Activated CD4-positive, CD25-positive, alpha-beta regulatory T cell treated with anti-CD3 and anti-CD28 coated beads, Interleukin-2, amount 50 U/mL, for 24 hours (primary cell): ENCODE measurements around the gene OR6B2.
"Not testable (repeated sequence)": the region's sequence is repeated elsewhere in the genome, so short reads cannot be mapped to it uniquely, and the experiment has no call there.

Experiments used
- ATAC-seq, 2 donors: fragments of 150-1000 bp; cut with Tn5 transposase; one replicate each; pipeline ENCODE4 v1.10.0; 2021; ENCODE audit warnings: mild to moderate bottlenecking in 1 of 2, moderate library complexity in 1 of 2

OR6B2 gene

GRCh38 chr2:240030379-240031094, at the start of gene OR6B2:
OR6B2 (minus strand) TSS chr2:240030429; CDS start chr2:240030429, 0 bp downstream.
- ATAC-seq, result no peak

GRCh38 chr2:240078631-240079030, 48.4 kb upstream of the OR6B2 start:
- no peak for ATAC-seq

- no peak for ATAC-seq
Measured at GRCh38 chr2:240077442-240077841, 47.2 kb upstream of the OR6B2 start.

- no peak for ATAC-seq
Measured at GRCh38 chr2:240074545-240074944, 44.3 kb upstream of the OR6B2 start.

GRCh38 chr2:240070907-240071306, 40.7 kb upstream of the OR6B2 start:
- ATAC-seq, result no peak

GRCh38 chr2:240069829-240070228, 39.6 kb upstream of the OR6B2 start:
- no peak for ATAC-seq

GRCh38 chr2:240068193-240068592, 38.0 kb upstream of the OR6B2 start:
- no peak for ATAC-seq

- no peak for ATAC-seq
Measured at GRCh38 chr2:240066489-240066888, 36.3 kb upstream of the OR6B2 start.

GRCh38 chr2:240064898-240065297, 34.7 kb upstream of the OR6B2 start:
- ATAC-seq, result no peak

- ATAC-seq, result peak; percentile 55 to 62
Measured at GRCh38 chr2:240060977-240061591, 30.9 kb upstream of the OR6B2 start.

- no peak for ATAC-seq
Measured at GRCh38 chr2:240056678-240057077, 26.4 kb upstream of the OR6B2 start.

GRCh38 chr2:240055177-240055917, 25.1 kb upstream of the OR6B2 start:
- ATAC-seq, result no peak

GRCh38 chr2:240053173-240054155, 23.2 kb upstream of the OR6B2 start, which contains the start of gene OR6B3:
OR6B3 (minus strand) TSS chr2:240053521.
- no peak for ATAC-seq

- ATAC-seq, result no peak
Measured at GRCh38 chr2:240052524-240052923, 22.3 kb upstream of the OR6B2 start.

GRCh38 chr2:240051697-240052096, 21.5 kb upstream of the OR6B2 start:
- ATAC-seq, result no peak

GRCh38 chr2:240050278-240050677, 20.0 kb upstream of the OR6B2 start:
- no peak for ATAC-seq

GRCh38 chr2:240048237-240048636, 18.0 kb upstream of the OR6B2 start:
- no peak for ATAC-seq

- no peak for ATAC-seq
Measured at GRCh38 chr2:240045098-240045497, 14.9 kb upstream of the OR6B2 start.

- not testable (repeated sequence) for ATAC-seq
Measured at GRCh38 chr2:240044096-240044495, 13.9 kb upstream of the OR6B2 start.

- ATAC-seq, result no peak
Measured at GRCh38 chr2:240043279-240043989, 13.2 kb upstream of the OR6B2 start.

GRCh38 chr2:240042740-240043139, 12.5 kb upstream of the OR6B2 start:
- no peak for ATAC-seq

GRCh38 chr2:240041363-240041762, 11.1 kb upstream of the OR6B2 start:
- ATAC-seq, result no peak
